CMK (cell line): ENCODE measurements around the gene AVPR2.

ENCODE experiments used
- DNase-seq: peaks from one replicate; pipeline ENCODE4 v3.0.0-alpha.2; 2010; ENCODE audit warnings: low read depth

Gene AVPR2

GRCh38 chrX:153903991-153904957, at the start of gene AVPR2:
TSS of gene AVPR2 (plus strand) at chrX:153904673. CDS start at chrX:153905146, 473 bp downstream.
- DNase-seq: no peak

GRCh38 chrX:153854702-153855101, 49.8 kb upstream of the AVPR2 start:
- DNase-seq: no peak

GRCh38 chrX:153857348-153857903, 47.0 kb upstream of the AVPR2 start:
- DNase-seq: no peak

GRCh38 chrX:153861151-153861550, 43.3 kb upstream of the AVPR2 start:
- no peak for DNase-seq

GRCh38 chrX:153861733-153862310, 42.7 kb upstream of the AVPR2 start:
- no peak for DNase-seq

GRCh38 chrX:153862369-153863250, 41.9 kb upstream of the AVPR2 start:
- no peak for DNase-seq

GRCh38 chrX:153863251-153863991, 41.1 kb upstream of the AVPR2 start:
- DNase-seq: no peak

- no peak for DNase-seq
Observed at GRCh38 chrX:153864101-153864500, 40.4 kb upstream of the AVPR2 start.

GRCh38 chrX:153864561-153865320, 39.7 kb upstream of the AVPR2 start:
- DNase-seq: no peak

- DNase-seq: no peak
Observed at GRCh38 chrX:153865321-153865580, 39.2 kb upstream of the AVPR2 start.

GRCh38 chrX:153865685-153866084, 38.8 kb upstream of the AVPR2 start:
- no peak for DNase-seq

GRCh38 chrX:153866302-153867019, 38.0 kb upstream of the AVPR2 start:
- DNase-seq: no peak

- no peak for DNase-seq
Observed at GRCh38 chrX:153867139-153867538, 37.3 kb upstream of the AVPR2 start.

GRCh38 chrX:153867671-153868070, 36.8 kb upstream of the AVPR2 start:
- DNase-seq: no peak

- no peak for DNase-seq
Observed at GRCh38 chrX:153868576-153869472, 35.6 kb upstream of the AVPR2 start.

GRCh38 chrX:153869473-153870287, 34.8 kb upstream of the AVPR2 start:
- DNase-seq: no peak

- no peak for DNase-seq
Observed at GRCh38 chrX:153870288-153870690, 34.2 kb upstream of the AVPR2 start.

- no peak for DNase-seq
Observed at GRCh38 chrX:153870791-153871360, 33.6 kb upstream of the AVPR2 start.
